Mesendoderm (in vitro differentiated cells): ENCODE data around the gene FAM50B.
"Not testable (repeated sequence)": the region's sequence is repeated elsewhere in the genome, so short reads cannot be mapped to it uniquely, and the experiment has no call there.

Experiments used
- DNase-seq: peaks from one replicate; pipeline ENCODE4 v3.0.0; 2013
- H2AK5ac ChIP-seq: 2 replicates; pipeline ENCODE4 v1.6.1; 2013; ENCODE audit warnings: low read length, inconsistent platforms
- H2BK120ac ChIP-seq: 2 replicates; pipeline ENCODE4 v1.6.1; 2013; ENCODE audit warnings: low read depth, mild to moderate bottlenecking, low read length, moderate library complexity, mixed read lengths
- H2BK15ac ChIP-seq: replicated peaks from 2 replicates; pipeline ENCODE4 v1.6.1; 2013; ENCODE audit warnings: low read depth, mild to moderate bottlenecking, moderate library complexity
- H2BK5ac ChIP-seq: 2 replicates; pipeline ENCODE4 v1.6.1; 2013; ENCODE audit warnings: low read length, inconsistent platforms
- H3K18ac ChIP-seq: 2 replicates; pipeline ENCODE4 v1.6.1; 2013; ENCODE audit warnings: mild to moderate bottlenecking, low read length, mixed read lengths
- H3K23ac ChIP-seq: one replicate; pipeline ENCODE4 v1.6.1; 2013; ENCODE audit warnings: low read length
- H3K27ac ChIP-seq: 2 replicates; pipeline ENCODE4 v1.5.1; 2013; ENCODE audit warnings: low read depth, mild to moderate bottlenecking, inconsistent platforms, low read length, moderate library complexity
- H3K27me3 ChIP-seq: 2 replicates; pipeline ENCODE4 v1.6.1; 2013; ENCODE audit warnings: low read length, control low read depth, mild to moderate bottlenecking, inconsistent platforms; ENCODE audit not compliant: insufficient read depth, poor library complexity
- H3K36me3 ChIP-seq: 2 replicates; pipeline ENCODE4 v1.6.1; 2013; ENCODE audit warnings: low read length, inconsistent platforms; ENCODE audit not compliant: control insufficient read depth, insufficient read depth
- H3K4ac ChIP-seq: one replicate; pipeline ENCODE4 v1.6.1; 2013; ENCODE audit warnings: low read depth, mild to moderate bottlenecking, low read length, moderate library complexity
- H3K4me1 ChIP-seq: 2 replicates; pipeline ENCODE4 v1.6.1; 2013; ENCODE audit warnings: low read depth, low read length, inconsistent platforms; ENCODE audit not compliant: control insufficient read depth
- H3K4me2 ChIP-seq: 2 replicates; pipeline ENCODE4 v1.6.1; 2013; ENCODE audit warnings: low read length
- H3K4me3 ChIP-seq: 2 replicates; pipeline ENCODE4 v1.5.1; 2013; ENCODE audit warnings: mild to moderate bottlenecking, low read length
- H3K56ac ChIP-seq: one replicate; pipeline ENCODE4 v1.6.1; 2013; ENCODE audit warnings: low read length
- H3K79me1 ChIP-seq: 2 replicates; pipeline ENCODE4 v1.6.1; 2013; ENCODE audit warnings: low read length, inconsistent platforms
- H3K79me2 ChIP-seq: 2 replicates; pipeline ENCODE4 v1.6.1; 2013; ENCODE audit warnings: mild to moderate bottlenecking, low read length; ENCODE audit not compliant: control insufficient read depth, insufficient read depth
- H3K9ac ChIP-seq: 2 replicates; pipeline ENCODE4 v1.6.1; 2013; ENCODE audit warnings: low read length, inconsistent platforms
- H4K5ac ChIP-seq: one replicate; pipeline ENCODE4 v1.6.1; 2013; ENCODE audit warnings: low read length
- H4K8ac ChIP-seq: one replicate; pipeline ENCODE4 v1.6.1; 2013; ENCODE audit warnings: low read depth, mild to moderate bottlenecking, control low read depth, low read length, moderate library complexity
- WGBS: extraction: QIAGEN DNeasy Blood & Tissue Kit; methylation state at CpG from one replicate; pipeline ENCODE4 v1.1.7; 2013; ENCODE audit warnings: low lambda C conversion rate, missing lambda C conversion rate; ENCODE audit not compliant: insufficient coverage; ENCODE audit errors: extremely low coverage; 5-methylcytosine and 5-hydroxymethylcytosine counted together

FAM50B gene

DNA sequence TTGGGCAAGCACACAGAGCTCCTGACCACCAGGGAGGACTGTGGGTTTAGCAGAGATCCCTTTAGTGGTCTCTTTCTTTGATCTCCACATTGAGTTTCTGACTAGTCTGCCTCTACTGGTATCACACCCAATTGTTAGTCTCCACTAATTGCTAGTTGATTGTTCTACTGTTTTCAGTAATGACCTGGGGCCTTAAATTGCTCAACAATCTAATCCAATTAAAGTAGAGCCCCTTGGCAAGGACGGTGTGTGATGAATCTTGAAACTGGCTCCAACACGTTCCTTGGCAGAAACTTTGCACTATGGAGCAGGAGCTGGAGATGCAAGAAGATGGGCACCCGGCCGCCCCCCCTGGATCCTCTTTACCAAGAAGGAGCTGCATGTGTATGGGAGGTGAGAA, 12.3 kb downstream of the FAM50B start:
- Histone ChIP-seq H3K4ac (no peak overlapping the region), H3K27ac (no peak overlapping the region), H3K4me3 (no peak overlapping the region), H3K79me2 (no peaks in the 10 kb centered on the region), H3K27me3 (no peaks in the 10 kb centered on the region), H3K36me3 (no peaks in the 10 kb centered on the region), H2BK15ac (no peak overlapping the region), H3K4me2 (no peak overlapping the region), H2AK5ac (no peak overlapping the region), H3K79me1 (no peaks in the 10 kb centered on the region), H3K18ac (no peak overlapping the region), H2BK120ac (no peak overlapping the region), H2BK5ac (no peak overlapping the region), H4K5ac (no peak overlapping the region), H4K8ac (no peak overlapping the region), H3K4me1 (no peaks in the 10 kb centered on the region), H3K56ac (no peak overlapping the region), H3K9ac (no peak overlapping the region), H3K23ac (no peak overlapping the region)
- peak; percentile 60 for DNase-seq
- WGBS, result no CpG with 5 or more reads among the region's 4 CpGs

- H2AK5ac ChIP-seq, result no peak overlapping the region
- H3K27ac ChIP-seq, result no peak overlapping the region
- H3K4me2 ChIP-seq, result no peak overlapping the region
- H3K9ac ChIP-seq, result no peak overlapping the region
- H3K79me2 ChIP-seq, result no peaks in the 10 kb centered on the region
- H4K8ac ChIP-seq, result no peak overlapping the region
- no peak overlapping the region for H3K23ac ChIP-seq
- H3K27me3 ChIP-seq, result no peaks in the 10 kb centered on the region
- H3K4ac ChIP-seq, result no peak overlapping the region
- no peak overlapping the region for H2BK5ac ChIP-seq
- no peaks in the 10 kb centered on the region for H3K36me3 ChIP-seq
- no peak overlapping the region for H3K4me3 ChIP-seq
- no peak overlapping the region for H4K5ac ChIP-seq
- H3K4me1 ChIP-seq, result no peaks in the 10 kb centered on the region
- H3K18ac ChIP-seq, result no peak overlapping the region
- WGBS, result no CpG with 5 or more reads among the region's 3 CpGs
- H2BK15ac ChIP-seq, result no peak overlapping the region
- DNase-seq, result no peak
- H3K79me1 ChIP-seq, result no peaks in the 10 kb centered on the region
- no peak overlapping the region for H3K56ac ChIP-seq
- H2BK120ac ChIP-seq, result no peak overlapping the region
Measured at GRCh38 chr6:3862038-3862437, 12.9 kb downstream of the FAM50B start.

DNA sequence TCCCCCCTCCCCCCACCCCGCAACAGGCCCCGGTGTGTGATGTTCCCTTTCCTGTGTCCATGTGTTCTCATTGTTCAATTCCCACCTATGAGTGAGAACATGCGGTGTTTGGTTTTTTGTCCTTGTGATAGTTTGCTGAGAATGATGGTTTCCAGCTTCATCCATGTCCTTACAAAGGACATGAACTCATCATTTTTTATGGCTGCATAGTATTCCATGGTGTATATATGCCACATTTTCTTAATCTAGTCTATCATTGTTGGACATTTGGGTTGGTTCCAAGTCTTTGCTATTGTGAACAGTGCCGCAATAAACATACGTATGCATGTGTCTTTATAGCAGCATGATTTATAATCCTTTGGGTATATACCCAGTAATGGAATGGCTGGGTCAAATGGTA, 14.1 kb downstream of the FAM50B start:
- H3K9ac ChIP-seq, H3K4me2 ChIP-seq, H3K18ac ChIP-seq, H3K36me3 ChIP-seq, H2AK5ac ChIP-seq, H3K4ac ChIP-seq, H2BK120ac ChIP-seq, H2BK15ac ChIP-seq, H4K5ac ChIP-seq, H4K8ac ChIP-seq, H3K79me2 ChIP-seq, H3K4me1 ChIP-seq, H3K79me1 ChIP-seq, H2BK5ac ChIP-seq, H3K27ac ChIP-seq, H3K23ac ChIP-seq, H3K4me3 ChIP-seq, H3K27me3 ChIP-seq, DNase-seq, H3K56ac ChIP-seq: not testable (repeated sequence)
- WGBS, result no CpG with 5 or more reads among the region's 5 CpGs

DNA sequence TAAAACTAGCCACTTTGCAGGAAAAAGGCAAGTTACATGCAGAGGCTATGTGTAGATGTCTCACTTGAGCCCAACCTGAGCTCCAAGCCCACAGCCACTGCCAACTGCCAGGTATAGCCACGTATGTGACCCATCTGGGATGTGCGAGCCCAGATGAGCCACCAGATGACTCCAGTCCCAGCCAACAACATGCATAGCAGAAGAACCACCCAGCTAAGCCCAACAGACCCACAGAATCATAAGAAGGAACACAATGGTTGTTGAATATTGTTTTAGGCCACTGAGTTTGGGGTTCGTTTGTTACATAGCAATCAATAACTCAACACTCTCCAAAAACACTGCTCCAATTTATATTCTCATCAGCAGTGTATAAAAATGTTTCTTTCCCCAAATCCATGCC, 16.3 kb downstream of the FAM50B start:
- H3K79me2 ChIP-seq, result no peaks in the 10 kb centered on the region
- H3K4me2 ChIP-seq, result no peak overlapping the region
- no peak overlapping the region for H3K56ac ChIP-seq
- H3K23ac ChIP-seq, result no peak overlapping the region
- H3K79me1 ChIP-seq, result no peaks in the 10 kb centered on the region
- no CpG with 5 or more reads among the region's 3 CpGs for WGBS
- H3K9ac ChIP-seq, result no peak overlapping the region
- no peak overlapping the region for H3K27ac ChIP-seq
- H3K4me3 ChIP-seq, result no peak overlapping the region
- no peaks in the 10 kb centered on the region for H3K27me3 ChIP-seq
- H3K36me3 ChIP-seq, result no peaks in the 10 kb centered on the region
- H3K4me1 ChIP-seq, result no peaks in the 10 kb centered on the region
- H3K18ac ChIP-seq, result no peak overlapping the region
- no peak overlapping the region for H2BK5ac ChIP-seq
- H2BK15ac ChIP-seq, result no peak overlapping the region
- no peak overlapping the region for H2BK120ac ChIP-seq
- H2AK5ac ChIP-seq, result no peak overlapping the region
- H3K4ac ChIP-seq, result no peak overlapping the region
- DNase-seq, result no peak
- H4K5ac ChIP-seq, result no peak overlapping the region
- H4K8ac ChIP-seq, result no peak overlapping the region

DNA sequence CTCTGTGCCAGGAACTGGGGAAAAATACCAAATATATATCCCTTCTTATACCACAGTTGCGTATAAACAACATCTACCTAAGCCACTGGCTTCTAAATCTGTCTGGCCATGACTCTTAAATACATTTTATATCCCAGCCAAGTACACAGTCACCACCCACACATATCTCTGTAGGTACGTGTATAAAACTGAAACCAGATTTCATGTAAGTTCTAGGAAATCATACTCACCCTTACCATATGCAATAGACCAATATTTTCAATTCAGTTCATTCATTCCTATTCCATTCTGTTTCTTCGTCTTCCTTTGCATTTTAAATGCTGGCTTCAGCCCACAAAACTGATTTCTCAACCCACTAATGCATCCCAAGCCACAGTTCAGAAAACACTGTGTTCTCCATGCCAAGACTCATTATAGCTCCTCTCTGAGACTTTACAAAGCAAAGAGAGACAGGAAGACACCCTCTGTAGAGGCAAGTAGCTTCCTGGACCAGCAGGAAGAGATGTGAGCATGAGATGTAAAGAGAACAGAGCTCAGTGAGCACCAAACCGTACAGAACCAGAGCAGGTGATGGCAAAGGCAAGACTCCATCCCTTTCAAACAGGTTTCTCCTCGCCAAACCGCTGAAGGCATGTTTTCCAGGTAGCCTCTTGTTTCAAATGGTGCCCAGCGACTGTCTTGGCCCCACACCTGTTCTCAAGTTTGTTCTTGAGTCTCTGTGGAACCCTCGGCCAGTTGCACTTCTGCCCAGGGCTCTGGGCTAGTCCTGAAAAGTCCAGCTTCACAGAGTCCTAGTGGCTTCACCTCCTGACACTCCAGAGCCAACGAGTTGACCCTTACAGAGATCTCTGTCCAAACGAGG, 18.7 kb downstream of the FAM50B start:
- Histone ChIP-seq H3K4ac (no peak overlapping the region), H4K5ac (no peak overlapping the region), H2BK5ac (no peak overlapping the region), H3K79me2 (no peaks in the 10 kb centered on the region), H3K4me1 (no peaks in the 10 kb centered on the region), H2BK120ac (no peak overlapping the region), H4K8ac (no peak overlapping the region), H3K27me3 (no peaks in the 10 kb centered on the region), H3K18ac (no peak overlapping the region), H2AK5ac (no peak overlapping the region), H3K4me2 (no peak overlapping the region), H3K4me3 (no peak overlapping the region), H3K36me3 (no peaks in the 10 kb centered on the region), H3K56ac (no peak overlapping the region), H3K79me1 (no peaks in the 10 kb centered on the region), H2BK15ac (no peak overlapping the region), H3K9ac (no peak overlapping the region), H3K23ac (no peak overlapping the region), H3K27ac (no peak overlapping the region)
- no CpG with 5 or more reads among the region's 10 CpGs for WGBS
- no peak for DNase-seq

GRCh38 chr6:3868544-3868943, 19.4 kb downstream of the FAM50B start:
- Histone ChIP-seq H3K79me1 (no peaks in the 10 kb centered on the region), H3K4me2 (no peak overlapping the region), H3K4me3 (no peak overlapping the region), H3K4me1 (no peaks in the 10 kb centered on the region), H3K36me3 (no peaks in the 10 kb centered on the region), H3K18ac (no peak overlapping the region), H3K23ac (no peak overlapping the region), H3K27ac (no peak overlapping the region), H4K8ac (no peak overlapping the region), H2BK120ac (no peak overlapping the region), H3K27me3 (no peaks in the 10 kb centered on the region), H3K79me2 (no peaks in the 10 kb centered on the region), H3K4ac (no peak overlapping the region), H4K5ac (no peak overlapping the region), H2AK5ac (no peak overlapping the region), H3K56ac (no peak overlapping the region), H2BK5ac (no peak overlapping the region), H3K9ac (no peak overlapping the region), H2BK15ac (no peak overlapping the region)
- DNase-seq, result no peak
- WGBS, result no CpG with 5 or more reads among the region's 7 CpGs
